K562 (cell line): ENCODE data around the gene PRTN3. TPM values are rescaled to one million over a fixed set of nuclear protein-coding genes. Genes with fewer than 3 reads are reported as not detected.

Experiments used
- CEBPG ChIP-seq, 3 experiments: fragments of 200-800 bp in 1 of 3; sonication (Bioruptor generic) in 1 of 3; sonication (generic) in 1 of 3; formaldehyde crosslinking in 1 of 3; IDR thresholded peaks in 2 of 3; conservative IDR thresholded peaks in 1 of 3; 2 replicates each; pipeline versions ENCODE4 v1.6.1 to v1.8.0; 2016 to 2022; ENCODE audit warnings: missing compliant biosample characterization in 2 of 3, missing genetic modification characterization in 2 of 3, mild to moderate bottlenecking in 1 of 3, missing genetic modification reagents in 1 of 3
- DNMT1 ChIP-seq: fragments of 450-650 bp; IDR thresholded peaks from 2 replicates; pipeline ENCODE4 v1.6.1; 2016; ENCODE audit warnings: antibody characterized with exemption, mild to moderate bottlenecking
- MIER1 ChIP-seq: fragments of 450-650 bp; IDR thresholded peaks from 2 replicates; pipeline ENCODE4 v1.6.1; 2016; ENCODE audit warnings: antibody characterized with exemption, mild to moderate bottlenecking, low read depth
- ZNF41 ChIP-seq: fragments of 250-450 bp; sonication (Bioruptor Pico); conservative IDR thresholded peaks from 2 replicates; pipeline ENCODE4 v1.4.0; 2020; ENCODE audit warnings: mild to moderate bottlenecking
- ZNF644 ChIP-seq: fragments of 200-800 bp; sonication (Bioruptor generic); IDR thresholded peaks from 2 replicates; pipeline ENCODE4 v1.6.1; 2016; ENCODE audit warnings: low read depth, missing genetic modification characterization, missing compliant biosample characterization
- polyA plus RNA-seq, 8 experiments: library from polyadenylated mRNA; depleted of rRNA in 4 of 8; stranded (reverse) in 5 of 8; unstranded in 3 of 8; fragments of >200 nt; fragmentation: Nextera tagmentation in 2 of 8; fragmentation: Illumina TruSeq in 1 of 8; extraction: Ambion mirVana in 2 of 8; extraction: Trizol in 1 of 8; gene quantifications; 2 replicates each; pipeline versions ENCODE4 v1.2.1 to v1.2.3, GENCODE V29; 2011 to 2014; ENCODE audit warnings: inconsistent platforms in 1 of 8, missing spikeins in 1 of 8
- total RNA-seq, 7 experiments: library from RNA; depleted of rRNA in 6 of 7; stranded (reverse); fragments of >200 nt in 6 of 7; fragmentation: Illumina TruSeq in 2 of 7; extraction: Trizol in 2 of 7; gene quantifications; 2 replicates each; pipeline versions ENCODE4 v1.2.1 to v1.2.3, GENCODE V29; 2011 to 2021; ENCODE audit warnings: low replicate concordance in 1 of 7
- TF ChIP-seq, protein P1 (sequence below), 2 experiments: fragments of 450-650 bp; IDR thresholded peaks; 2 replicates each; pipeline ENCODE4 v1.6.1; 2016; ENCODE audit warnings: mild to moderate bottlenecking in 2 of 2, borderline replicate concordance in 1 of 2, low read depth in 1 of 2, moderate library complexity in 1 of 2

Gene PRTN3
- total and polyA plus RNA-seq, 9 of the 15 experiments (the other 6 are each of a cell fraction or from before 2014, with no cell fraction given): 0.14 to 0.86 (median 0.43) TPM; not detected in 3

DNA sequence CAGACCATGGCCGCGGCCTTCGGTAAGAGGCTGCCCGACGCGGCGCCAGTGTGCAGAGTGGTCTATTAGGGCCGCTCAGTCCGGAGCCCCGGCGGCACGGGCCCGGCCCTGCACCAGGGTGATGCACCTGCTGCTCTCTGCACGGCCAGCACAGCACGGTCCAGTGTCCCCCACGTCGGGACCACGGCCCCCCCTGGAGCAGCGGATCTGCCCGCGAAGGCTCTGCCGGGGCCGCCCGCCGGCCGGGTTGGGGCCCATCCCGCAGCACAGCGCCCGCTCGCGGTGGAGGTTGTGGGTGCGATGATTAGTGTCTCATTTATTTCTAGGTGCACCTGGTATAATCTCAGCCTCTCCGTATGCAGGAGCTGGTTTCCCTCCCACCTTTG lies 35.6 kb upstream of the PRTN3 start (continued):
- TF ChIP-seq, protein P1, sequence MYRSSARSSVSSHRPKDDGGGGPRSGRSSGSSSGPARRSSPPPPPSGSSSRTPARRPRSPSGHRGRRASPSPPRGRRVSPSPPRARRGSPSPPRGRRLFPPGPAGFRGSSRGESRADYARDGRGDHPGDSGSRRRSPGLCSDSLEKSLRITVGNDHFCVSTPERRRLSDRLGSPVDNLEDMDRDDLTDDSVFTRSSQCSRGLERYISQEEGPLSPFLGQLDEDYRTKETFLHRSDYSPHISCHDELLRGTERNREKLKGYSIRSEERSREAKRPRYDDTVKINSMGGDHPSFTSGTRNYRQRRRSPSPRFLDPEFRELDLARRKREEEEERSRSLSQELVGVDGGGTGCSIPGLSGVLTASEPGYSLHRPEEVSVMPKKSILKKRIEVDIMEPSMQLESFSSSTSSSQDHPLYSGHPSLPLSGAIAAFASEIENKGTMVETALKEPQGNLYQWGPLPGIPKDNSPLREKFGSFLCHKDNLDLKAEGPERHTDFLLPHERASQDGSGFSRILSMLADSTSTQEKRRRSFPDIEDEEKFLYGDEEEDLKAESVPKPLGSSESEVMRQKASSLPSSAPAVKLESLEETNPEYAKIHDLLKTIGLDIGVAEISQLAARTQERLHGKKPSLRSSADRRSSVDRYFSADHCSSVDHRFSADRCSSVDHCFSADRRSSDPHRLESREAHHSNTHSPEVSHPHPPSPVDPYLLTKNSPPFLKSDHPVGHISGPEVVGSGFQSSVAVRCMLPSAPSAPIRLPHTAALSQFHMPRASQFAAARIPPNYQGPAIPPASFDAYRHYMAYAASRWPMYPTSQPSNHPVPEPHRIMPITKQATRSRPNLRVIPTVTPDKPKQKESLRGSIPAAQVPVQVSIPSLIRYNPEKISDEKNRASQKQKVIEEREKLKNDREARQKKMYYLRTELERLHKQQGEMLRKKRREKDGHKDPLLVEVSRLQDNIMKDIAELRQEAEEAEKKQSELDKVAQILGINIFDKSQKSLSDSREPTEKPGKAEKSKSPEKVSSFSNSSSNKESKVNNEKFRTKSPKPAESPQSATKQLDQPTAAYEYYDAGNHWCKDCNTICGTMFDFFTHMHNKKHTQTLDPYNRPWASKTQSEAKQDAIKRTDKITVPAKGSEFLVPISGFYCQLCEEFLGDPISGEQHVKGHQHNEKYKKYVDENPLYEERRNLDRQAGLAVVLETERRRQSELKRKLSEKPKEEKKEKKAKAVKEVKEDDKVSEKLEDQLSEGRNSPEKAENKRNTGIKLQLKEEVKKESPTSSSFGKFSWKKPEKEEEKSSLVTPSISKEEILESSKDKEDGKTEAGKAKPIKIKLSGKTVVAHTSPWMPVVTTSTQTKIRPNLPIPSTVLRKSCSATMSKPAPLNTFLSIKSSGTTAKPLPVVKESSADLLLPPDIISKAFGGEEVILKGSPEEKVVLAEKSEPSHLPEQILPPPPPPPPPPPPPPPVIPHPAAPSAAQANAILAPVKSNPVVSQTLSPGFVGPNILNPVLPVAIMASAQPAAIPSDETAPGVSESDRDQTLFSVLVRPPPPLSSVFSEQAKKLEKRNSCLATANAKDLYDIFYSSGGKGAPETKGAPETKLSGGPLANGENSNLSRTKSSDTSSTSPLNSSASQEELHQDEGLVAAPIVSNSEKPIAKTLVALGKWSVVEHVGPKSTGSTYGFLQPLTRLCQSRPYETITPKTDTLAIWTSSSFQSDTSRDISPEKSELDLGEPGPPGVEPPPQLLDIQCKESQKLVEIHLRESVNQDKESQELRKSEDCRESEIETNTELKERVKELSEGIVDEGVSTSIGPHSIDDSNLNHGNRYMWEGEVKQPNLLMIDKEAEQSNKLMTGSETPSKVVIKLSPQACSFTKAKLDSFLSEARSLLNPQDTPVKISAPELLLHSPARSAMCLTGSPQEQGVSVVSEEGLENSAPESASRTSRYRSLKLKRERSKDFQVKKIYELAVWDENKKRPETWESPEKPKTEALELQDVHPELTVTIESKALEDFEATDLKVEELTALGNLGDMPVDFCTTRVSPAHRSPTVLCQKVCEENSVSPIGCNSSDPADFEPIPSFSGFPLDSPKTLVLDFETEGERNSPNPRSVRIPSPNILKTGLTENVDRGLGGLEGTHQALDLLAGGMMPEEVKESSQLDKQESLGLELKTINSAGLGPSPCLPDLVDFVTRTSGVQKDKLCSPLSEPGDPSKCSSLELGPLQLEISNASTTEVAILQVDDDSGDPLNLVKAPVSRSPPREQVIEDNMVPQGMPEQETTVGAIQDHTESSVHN (IDR thresholded peaks at IDR 0.05; ENCODE audit: borderline replicate concordance in 1 of 2, low read depth in 1 of 2): no peak
- TF ChIP-seq MIER1 (no peak), ZNF644 (tag) (no peak), CEBPG (CRISPR knock-in tag; IDR thresholded peaks at IDR 0.05) (no peak), CEBPG (tag; conservative IDR thresholded peaks at IDR 0.05 in 1 of 2, IDR thresholded peaks at IDR 0.05 in 1 of 2) (no peak), ZNF41 (CRISPR knock-in tag) (no peak), DNMT1 (no peak)
- TF ChIP-seq, all 486 proteins: peak for 4
